Measurements from ENCODE around the gene CERK.

CERK gene

DNA sequence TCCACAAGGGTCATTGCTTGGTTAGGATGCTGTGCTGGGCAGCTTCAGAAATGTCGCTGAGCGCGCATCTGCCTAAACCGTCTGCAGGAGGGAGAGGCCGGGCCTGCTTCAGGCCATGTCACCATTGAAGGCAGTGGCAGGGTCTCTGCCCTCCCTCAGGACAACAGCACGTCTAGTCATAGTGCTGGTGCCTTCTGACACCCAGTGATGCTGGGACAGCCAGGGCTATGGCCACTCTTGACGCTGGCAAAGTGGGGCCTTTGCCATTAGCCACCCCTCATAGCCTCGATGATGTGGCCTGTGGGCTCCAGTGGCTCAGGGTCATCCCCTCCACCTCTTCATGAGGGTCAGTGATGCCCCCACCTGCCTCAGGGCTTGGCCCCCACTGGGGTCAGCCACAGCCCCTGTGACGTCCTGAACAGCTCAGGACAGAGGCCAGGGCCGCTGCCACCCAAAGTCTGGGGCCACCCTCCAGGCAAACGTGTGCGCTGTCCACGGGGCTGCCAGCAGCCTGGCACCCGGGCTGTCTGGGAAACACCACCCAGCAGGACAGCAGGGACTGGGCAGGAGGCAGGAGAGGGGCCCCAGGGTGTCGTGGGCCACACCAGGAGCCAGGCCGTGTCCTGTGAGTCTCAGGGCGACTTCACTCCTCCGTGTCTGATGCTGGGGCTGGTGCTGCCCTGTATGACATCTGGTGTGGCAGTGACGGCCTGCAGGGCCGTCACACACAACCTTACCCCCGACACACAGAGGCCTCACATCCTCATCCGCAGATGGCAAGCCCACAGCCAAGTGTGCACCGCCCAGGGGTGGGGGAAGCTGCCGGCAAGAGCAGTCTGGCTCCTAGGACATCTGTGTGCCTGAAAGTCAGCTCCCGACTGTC is 42.5 kb downstream of the CERK start:
- no peak for DNase-seq

GRCh38 chr22:46694416-46695170 is 43.5 kb downstream of the CERK start:
- no peak for DNase-seq

GRCh38 chr22:46693634-46694415 is 44.2 kb downstream of the CERK start:
- DNase-seq, result no peak

- no peak for DNase-seq
These were observed 46.5 kb downstream of the CERK start for GRCh38 chr22:46691571-46691970.

GRCh38 chr22:46690146-46690545 is 47.9 kb downstream of the CERK start:
- no peak for DNase-seq

GRCh38 chr22:46688949-46689348 is 49.1 kb downstream of the CERK start:
- no peak for DNase-seq

DNA sequence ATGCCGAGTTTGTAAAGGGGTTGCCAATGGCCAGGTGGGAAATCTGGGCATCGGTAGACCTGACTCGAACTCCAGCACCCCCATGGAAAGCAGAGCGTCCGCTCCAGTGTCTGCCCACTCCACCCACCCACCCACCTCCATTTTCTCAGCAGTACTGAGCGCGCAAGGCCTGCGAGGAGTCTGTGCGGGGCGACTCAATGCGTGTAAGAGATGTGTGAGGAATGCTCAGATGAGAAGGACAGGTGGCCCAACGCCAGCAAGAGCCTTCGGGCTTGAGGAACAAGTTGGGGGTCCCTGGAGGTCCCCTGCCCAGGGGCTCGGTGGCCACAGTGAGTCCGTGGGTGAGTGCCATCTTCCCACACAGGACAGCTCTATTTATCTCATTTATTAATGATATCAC is 50.6 kb downstream of the CERK start:
- DNase-seq, result no peak

GRCh38 chr22:46687048-46687444 is 51.0 kb downstream of the CERK start:
- DNase-seq, result no peak

DNA sequence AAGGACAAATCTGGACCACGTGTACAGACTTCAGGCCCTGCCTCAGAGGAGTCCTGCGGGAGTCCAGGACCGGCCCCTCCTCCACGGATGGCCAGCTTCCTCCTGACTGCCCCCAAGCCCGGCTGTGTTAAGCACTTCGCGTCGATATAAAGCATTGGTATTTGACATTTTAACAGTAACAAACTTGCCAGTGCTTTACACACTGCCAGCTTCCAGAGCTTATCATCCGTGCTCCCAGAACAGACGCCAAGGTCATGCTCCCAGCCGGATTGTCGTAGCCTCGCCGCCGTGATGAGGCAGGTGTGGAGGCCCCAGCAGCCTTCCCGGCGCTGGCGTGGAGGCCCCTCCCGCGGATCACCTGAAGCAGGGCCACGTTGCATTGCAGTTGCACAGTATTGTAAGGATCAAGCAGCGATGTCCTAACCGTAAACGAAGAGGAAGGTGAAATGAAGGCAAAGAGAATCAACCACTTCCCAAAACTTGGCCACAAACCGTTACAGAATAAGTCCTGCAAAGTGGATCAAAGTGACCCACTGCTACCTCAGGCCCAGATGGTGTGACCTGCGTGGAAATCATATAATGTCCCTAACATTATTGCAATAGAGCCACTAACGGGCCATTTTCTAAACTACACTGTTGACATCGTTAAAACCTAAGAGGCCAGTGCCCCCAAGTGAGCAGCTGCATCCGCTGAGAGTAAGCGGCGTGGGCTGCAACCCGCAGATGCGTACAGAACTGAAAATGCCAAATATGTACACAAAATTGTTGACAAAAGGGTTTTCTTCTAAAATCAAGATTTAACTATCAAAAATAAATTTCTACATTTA is 51.6 kb downstream of the CERK start:
- no peak for DNase-seq

- DNase-seq, result no peak
These were observed 53.3 kb downstream of the CERK start for GRCh38 chr22:46684706-46685105.

GRCh38 chr22:46682011-46682731 is 55.9 kb downstream of the CERK start:
- DNase-seq, result no peak

- no peak for DNase-seq
These were observed 57.0 kb downstream of the CERK start for GRCh38 chr22:46681010-46681409.

GRCh38 chr22:46679706-46680269 is 58.3 kb downstream of the CERK start:
- no peak for DNase-seq

DNA sequence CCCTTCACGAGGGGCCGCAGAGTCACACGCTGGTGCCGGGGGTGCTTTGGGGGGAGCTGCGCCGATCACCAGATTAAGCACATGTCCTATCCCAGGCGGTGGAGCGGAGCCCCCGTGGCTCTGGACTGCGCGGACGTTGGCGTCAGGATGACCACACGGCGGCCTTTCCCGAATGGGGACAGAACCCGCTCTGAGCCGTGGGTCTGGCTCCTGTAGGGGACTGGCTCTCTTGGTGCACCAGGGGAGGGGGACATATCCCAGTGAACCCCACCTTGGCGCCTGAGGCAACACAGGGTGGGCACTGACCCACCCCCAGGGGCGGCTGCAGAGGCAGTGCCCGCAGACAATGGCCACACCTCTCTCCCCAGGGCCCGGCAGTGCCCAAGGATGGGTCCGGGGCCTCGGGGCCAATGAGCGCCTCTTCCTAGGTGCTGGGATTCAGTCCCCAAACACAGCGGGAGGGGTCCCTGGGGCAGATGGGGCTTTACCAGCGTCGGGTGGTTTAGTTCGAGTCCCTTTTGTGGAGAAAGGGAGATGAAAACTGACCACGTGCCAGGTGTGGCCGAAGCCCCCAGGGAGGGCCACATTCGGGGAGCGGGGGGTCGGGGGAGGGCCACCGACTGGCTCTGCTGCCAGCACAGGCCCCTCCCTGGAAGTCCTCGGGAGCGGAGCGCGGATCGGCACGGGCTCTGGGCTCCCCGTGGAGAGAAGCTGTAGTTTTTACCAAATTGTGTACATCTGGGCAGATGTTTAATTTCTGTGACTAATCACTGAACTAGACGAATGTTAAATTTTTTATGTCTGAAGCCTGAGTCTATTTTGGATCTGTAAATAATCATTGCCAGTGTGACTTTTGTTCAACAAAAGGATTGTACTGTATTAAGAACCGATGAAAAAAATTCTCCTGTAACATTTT is 59.0 kb downstream of the CERK start:
- no peak for DNase-seq

- DNase-seq, result no peak
These were observed 59.9 kb downstream of the CERK start for GRCh38 chr22:46678003-46678657.

GRCh38 chr22:46677323-46678002 is 60.6 kb downstream of the CERK start:
- no peak for DNase-seq

DNA sequence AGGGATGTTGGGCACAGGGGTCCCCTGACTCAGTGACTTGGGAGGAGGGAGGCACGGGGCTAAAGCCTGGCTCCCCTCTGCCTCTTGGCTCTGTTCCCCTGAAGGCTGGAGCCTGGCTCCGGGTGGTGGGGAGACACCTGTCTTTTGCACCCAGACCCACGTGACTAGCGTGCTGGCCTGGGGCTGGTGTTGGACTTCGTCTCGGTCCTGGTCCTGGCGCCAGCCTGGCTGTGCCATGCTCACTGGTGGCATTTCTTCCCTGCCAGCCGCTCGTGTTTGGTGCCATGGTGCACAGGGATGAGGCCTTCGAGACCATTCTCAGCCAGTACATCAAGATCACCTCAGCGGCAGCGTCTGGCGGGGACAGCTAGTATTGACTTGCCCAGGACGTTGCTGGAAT is 61.2 kb downstream of the CERK start:
- DNase-seq, result no peak

- no peak for DNase-seq
These were observed 61.6 kb downstream of the CERK start for GRCh38 chr22:46676479-46676878.

DNA sequence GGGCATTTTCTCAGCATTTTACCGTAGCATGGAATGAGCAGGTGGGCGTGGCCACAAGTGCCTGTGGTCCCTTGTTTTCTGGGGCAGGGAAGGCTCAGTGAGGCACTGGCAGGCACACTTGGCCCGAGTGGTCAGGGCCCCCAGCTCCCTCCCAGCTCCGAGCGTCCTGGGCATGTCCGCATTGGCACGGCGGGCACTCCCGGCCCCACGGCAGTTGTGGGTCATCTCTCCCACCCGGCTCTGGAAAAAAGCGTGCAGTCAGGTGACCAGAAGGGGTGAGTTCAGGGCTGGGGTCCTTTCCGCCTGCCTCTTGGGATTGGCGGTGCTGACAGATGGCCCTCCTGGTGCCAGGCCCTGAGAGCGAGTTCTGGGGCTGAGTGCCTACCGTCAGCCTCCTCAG is 62.1 kb downstream of the CERK start:
- no peak for DNase-seq

Data from activated CD4-positive, alpha-beta T cell treated with anti-CD3 and anti-CD28 coated beads for 1 hour (primary cell).